ENCODE data around the gene FNIP1. TPM values are rescaled to one million over a fixed set of nuclear protein-coding genes. Genes with fewer than 3 reads are reported as not detected.
"Not testable (repeated sequence)": the region's sequence is repeated elsewhere in the genome, so short reads cannot be mapped to it uniquely, and the experiment has no call there.

The FNIP1 gene
- total RNA-seq, 1 experiment from 2014 or later, result 59.4 TPM

GRCh38 chr5:131607903-131608540 lies 188.8 kb downstream of the FNIP1 start:
- no peak for DNase-seq (ENCODE audit: low spot score)

- DNase-seq (ENCODE audit: low spot score), result no peak
These were observed 189.4 kb downstream of the FNIP1 start for GRCh38 chr5:131607418-131607817.

- DNase-seq (ENCODE audit: low spot score), result no peak
These were observed 191.7 kb downstream of the FNIP1 start for GRCh38 chr5:131605086-131605485.

- no peak for DNase-seq (ENCODE audit: low spot score)
These were observed 201.5 kb downstream of the FNIP1 start for GRCh38 chr5:131595088-131596033.

GRCh38 chr5:131593921-131594320 lies 202.9 kb downstream of the FNIP1 start:
- DNase-seq (ENCODE audit: low spot score), result no peak

- DNase-seq (ENCODE audit: low spot score), result not testable (repeated sequence)
These were observed 203.4 kb downstream of the FNIP1 start for GRCh38 chr5:131593436-131593835.

Other genes starting within 250 kb of the FNIP1 start
- 12.2 and 14.1 TPM in 2 replicates for gene RAPGEF6, start 161.8 kb downstream of the FNIP1 start, total RNA-seq (2014; rRNA removed; shearing (Covaris generic))
- gene MEIKIN, start 148.6 kb upstream of the FNIP1 start, total RNA-seq (2014; rRNA removed; shearing (Covaris generic)), result not detected in 2 replicates
- 0.07 and 0.24 TPM in 2 replicates for gene ACSL6, start 214.6 kb upstream of the FNIP1 start, total RNA-seq (2014; rRNA removed; shearing (Covaris generic))